ENCODE data around the gene ZMIZ2. TPM values are rescaled to one million over a fixed set of nuclear protein-coding genes. Genes with fewer than 3 reads are reported as not detected.
A peak's percentile ranks its signal among the peaks of the same experiment; 100 is the strongest.

Gene ZMIZ2
- total and polyA plus RNA-seq, 9 of the 15 experiments (the other 6 are each of a cell fraction or from before 2014, with no cell fraction given), result 0.13 to 40.3 (median 4.9) TPM

DNA sequence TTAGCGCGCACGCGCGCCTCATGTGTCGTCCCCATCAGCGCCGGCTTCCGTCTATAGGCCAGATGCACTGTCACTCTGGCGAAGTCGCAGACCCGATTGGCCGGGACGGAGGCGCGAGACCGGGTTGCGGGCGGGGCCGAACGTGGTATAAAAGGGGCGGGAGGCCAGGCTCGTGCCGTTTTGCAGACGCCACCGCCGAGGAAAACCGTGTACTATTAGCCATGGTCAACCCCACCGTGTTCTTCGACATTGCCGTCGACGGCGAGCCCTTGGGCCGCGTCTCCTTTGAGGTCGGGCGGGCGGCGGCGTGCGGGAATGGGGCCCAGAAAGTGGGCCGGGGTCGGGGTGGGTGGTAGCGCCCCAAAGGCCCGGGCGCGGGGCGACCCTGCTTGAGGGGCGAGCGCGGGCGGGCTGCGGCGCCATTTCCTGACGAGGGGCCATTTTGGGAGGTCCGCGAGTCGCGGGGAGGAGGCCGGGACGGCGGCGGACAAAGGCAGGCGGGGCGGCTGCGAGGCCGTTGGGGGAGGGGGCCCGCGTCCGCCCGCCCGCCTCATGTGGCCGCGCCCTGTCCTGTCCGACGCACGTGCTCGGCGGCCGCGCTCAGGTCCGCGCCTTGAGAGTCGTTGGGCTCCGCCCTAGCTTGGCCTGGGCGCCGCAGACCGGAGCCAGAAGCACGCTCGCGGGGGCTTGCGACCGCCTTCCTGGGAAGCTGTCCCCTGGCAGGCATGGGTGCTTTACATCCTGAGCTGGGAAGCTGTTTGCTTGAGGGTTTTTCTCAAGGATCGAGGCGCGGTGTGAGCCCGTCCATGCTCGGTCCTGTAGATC, 48.1 kb downstream of the ZMIZ2 start, which contains the start of gene PPIA (continued):
- TF ChIP-seq, protein P1, sequence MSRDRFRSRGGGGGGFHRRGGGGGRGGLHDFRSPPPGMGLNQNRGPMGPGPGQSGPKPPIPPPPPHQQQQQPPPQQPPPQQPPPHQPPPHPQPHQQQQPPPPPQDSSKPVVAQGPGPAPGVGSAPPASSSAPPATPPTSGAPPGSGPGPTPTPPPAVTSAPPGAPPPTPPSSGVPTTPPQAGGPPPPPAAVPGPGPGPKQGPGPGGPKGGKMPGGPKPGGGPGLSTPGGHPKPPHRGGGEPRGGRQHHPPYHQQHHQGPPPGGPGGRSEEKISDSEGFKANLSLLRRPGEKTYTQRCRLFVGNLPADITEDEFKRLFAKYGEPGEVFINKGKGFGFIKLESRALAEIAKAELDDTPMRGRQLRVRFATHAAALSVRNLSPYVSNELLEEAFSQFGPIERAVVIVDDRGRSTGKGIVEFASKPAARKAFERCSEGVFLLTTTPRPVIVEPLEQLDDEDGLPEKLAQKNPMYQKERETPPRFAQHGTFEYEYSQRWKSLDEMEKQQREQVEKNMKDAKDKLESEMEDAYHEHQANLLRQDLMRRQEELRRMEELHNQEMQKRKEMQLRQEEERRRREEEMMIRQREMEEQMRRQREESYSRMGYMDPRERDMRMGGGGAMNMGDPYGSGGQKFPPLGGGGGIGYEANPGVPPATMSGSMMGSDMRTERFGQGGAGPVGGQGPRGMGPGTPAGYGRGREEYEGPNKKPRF (IDR thresholded peaks at IDR 0.05; ENCODE audit: low read depth, low read length), result peak; percentile 60; the same call in 1 of the 2 replicates
- TF ChIP-seq, protein P2, sequence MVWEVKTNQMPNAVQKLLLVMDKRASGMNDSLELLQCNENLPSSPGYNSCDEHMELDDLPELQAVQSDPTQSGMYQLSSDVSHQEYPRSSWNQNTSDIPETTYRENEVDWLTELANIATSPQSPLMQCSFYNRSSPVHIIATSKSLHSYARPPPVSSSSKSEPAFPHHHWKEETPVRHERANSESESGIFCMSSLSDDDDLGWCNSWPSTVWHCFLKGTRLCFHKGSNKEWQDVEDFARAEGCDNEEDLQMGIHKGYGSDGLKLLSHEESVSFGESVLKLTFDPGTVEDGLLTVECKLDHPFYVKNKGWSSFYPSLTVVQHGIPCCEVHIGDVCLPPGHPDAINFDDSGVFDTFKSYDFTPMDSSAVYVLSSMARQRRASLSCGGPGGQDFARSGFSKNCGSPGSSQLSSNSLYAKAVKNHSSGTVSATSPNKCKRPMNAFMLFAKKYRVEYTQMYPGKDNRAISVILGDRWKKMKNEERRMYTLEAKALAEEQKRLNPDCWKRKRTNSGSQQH (CRISPR knock-in tag; IDR thresholded peaks at IDR 0.05), result no peak; the same call in 1 of the 2 replicates
- peak; percentile 65 for TF ChIP-seq SIN3B (IDR thresholded peaks at IDR 0.05; ENCODE audit: low read depth)
- TF ChIP-seq ZNF696 (CRISPR knock-in tag; conservative IDR thresholded peaks at IDR 0.05), result no peak
- peak; percentile 92 for TF ChIP-seq RB1 (IDR thresholded peaks at IDR 0.05; ENCODE audit: low read depth)
- TF ChIP-seq, protein P3, sequence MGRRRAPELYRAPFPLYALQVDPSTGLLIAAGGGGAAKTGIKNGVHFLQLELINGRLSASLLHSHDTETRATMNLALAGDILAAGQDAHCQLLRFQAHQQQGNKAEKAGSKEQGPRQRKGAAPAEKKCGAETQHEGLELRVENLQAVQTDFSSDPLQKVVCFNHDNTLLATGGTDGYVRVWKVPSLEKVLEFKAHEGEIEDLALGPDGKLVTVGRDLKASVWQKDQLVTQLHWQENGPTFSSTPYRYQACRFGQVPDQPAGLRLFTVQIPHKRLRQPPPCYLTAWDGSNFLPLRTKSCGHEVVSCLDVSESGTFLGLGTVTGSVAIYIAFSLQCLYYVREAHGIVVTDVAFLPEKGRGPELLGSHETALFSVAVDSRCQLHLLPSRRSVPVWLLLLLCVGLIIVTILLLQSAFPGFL (CRISPR knock-in tag; IDR thresholded peaks at IDR 0.05), result peak; percentile 95
- TF ChIP-seq PHF21A (IDR thresholded peaks at IDR 0.05; ENCODE audit: borderline replicate concordance, low read depth), result no peak
- no peak for TF ChIP-seq POLR3G (IDR thresholded peaks at IDR 0.05; ENCODE audit: extremely low read depth, insufficient read length, insufficient replicate concordance)
- no peak for TF ChIP-seq KAT2B (IDR thresholded peaks at IDR 0.05; ENCODE audit: low read depth, low read length)
- no peak for TF ChIP-seq ZNF347 (CRISPR knock-in tag; IDR thresholded peaks at IDR 0.05; ENCODE audit: low read depth)
- TF ChIP-seq, protein P4, sequence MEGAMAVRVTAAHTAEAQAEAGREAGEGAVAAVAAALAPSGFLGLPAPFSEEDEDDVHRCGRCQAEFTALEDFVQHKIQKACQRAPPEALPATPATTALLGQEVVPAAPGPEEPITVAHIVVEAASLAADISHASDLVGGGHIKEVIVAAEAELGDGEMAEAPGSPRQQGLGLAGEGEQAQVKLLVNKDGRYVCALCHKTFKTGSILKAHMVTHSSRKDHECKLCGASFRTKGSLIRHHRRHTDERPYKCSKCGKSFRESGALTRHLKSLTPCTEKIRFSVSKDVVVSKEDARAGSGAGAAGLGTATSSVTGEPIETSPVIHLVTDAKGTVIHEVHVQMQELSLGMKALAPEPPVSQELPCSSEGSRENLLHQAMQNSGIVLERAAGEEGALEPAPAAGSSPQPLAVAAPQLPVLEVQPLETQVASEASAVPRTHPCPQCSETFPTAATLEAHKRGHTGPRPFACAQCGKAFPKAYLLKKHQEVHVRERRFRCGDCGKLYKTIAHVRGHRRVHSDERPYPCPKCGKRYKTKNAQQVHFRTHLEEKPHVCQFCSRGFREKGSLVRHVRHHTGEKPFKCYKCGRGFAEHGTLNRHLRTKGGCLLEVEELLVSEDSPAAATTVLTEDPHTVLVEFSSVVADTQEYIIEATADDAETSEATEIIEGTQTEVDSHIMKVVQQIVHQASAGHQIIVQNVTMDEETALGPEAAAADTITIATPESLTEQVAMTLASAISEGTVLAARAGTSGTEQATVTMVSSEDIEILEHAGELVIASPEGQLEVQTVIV (CRISPR knock-in tag; IDR thresholded peaks at IDR 0.05; ENCODE audit: borderline replicate concordance), result no peak
- peak in 1 of 2 experiments; percentile 13; a peak in 2 of 4 replicates for TF ChIP-seq MAZ (CRISPR knock-in tag; conservative IDR thresholded peaks at IDR 0.05 in 1 of 2, IDR thresholded peaks at IDR 0.05 in 1 of 2)
- TF ChIP-seq HDAC3 (IDR thresholded peaks at IDR 0.05; ENCODE audit: borderline replicate concordance, partially characterized antibody), result no peak
- peak; percentile 84; the same call in 1 of the 2 replicates for TF ChIP-seq FOXP1 (CRISPR knock-in tag; IDR thresholded peaks at IDR 0.05)
- TF ChIP-seq TOE1 (IDR thresholded peaks at IDR 0.05; ENCODE audit: borderline replicate concordance), result no peak
- TF ChIP-seq TOE1 (CRISPR knock-in tag; IDR thresholded peaks at IDR 0.05; ENCODE audit: borderline replicate concordance, low read depth), result peak; percentile 91; the same call in 1 of the 2 replicates
- peak; percentile 87 for TF ChIP-seq KAT8 (IDR thresholded peaks at IDR 0.05; ENCODE audit: low read depth)
- TF ChIP-seq, protein P5, sequence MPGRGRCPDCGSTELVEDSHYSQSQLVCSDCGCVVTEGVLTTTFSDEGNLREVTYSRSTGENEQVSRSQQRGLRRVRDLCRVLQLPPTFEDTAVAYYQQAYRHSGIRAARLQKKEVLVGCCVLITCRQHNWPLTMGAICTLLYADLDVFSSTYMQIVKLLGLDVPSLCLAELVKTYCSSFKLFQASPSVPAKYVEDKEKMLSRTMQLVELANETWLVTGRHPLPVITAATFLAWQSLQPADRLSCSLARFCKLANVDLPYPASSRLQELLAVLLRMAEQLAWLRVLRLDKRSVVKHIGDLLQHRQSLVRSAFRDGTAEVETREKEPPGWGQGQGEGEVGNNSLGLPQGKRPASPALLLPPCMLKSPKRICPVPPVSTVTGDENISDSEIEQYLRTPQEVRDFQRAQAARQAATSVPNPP (IDR thresholded peaks at IDR 0.05; ENCODE audit: borderline replicate concordance, insufficient read depth, insufficient read length), result no peak
